Epidermal melanocyte (primary cell): ENCODE data around the gene IRAK2.
"Not testable (repeated sequence)": the region's sequence is repeated elsewhere in the genome, so short reads cannot be mapped to it uniquely, and the experiment has no call there.

ENCODE experiments used
- DNase-seq: peaks from one replicate; pipeline ENCODE4 v3.0.0; 2011; ENCODE audit warnings: low spot score; ENCODE audit not compliant: insufficient read length

Gene IRAK2

GRCh38 chr3:10158555-10158954 is 6.2 kb upstream of the IRAK2 start:
- not testable (repeated sequence) for DNase-seq

GRCh38 chr3:10160346-10160745 is 4.4 kb upstream of the IRAK2 start:
- no peak for DNase-seq

GRCh38 chr3:10160925-10161324 is 3.8 kb upstream of the IRAK2 start:
- no peak for DNase-seq

- DNase-seq, result no peak
Observed at GRCh38 chr3:10162185-10162584, 2.5 kb upstream of the IRAK2 start.

- not testable (repeated sequence) for DNase-seq
Observed at GRCh38 chr3:10164201-10164545, 546 bp upstream of the IRAK2 start.

- DNase-seq, result no peak
Observed at GRCh38 chr3:10166213-10166604, 1.5 kb downstream of the IRAK2 start.

GRCh38 chr3:10169000-10169496 is 4.3 kb downstream of the IRAK2 start:
- DNase-seq, result no peak

GRCh38 chr3:10170915-10171478 is 6.3 kb downstream of the IRAK2 start:
- no peak for DNase-seq

GRCh38 chr3:10173095-10173925 is 8.6 kb downstream of the IRAK2 start:
- no peak for DNase-seq

GRCh38 chr3:10173926-10174435 is 9.3 kb downstream of the IRAK2 start:
- DNase-seq, result no peak

GRCh38 chr3:10175334-10175733 is 10.6 kb downstream of the IRAK2 start:
- not testable (repeated sequence) for DNase-seq

GRCh38 chr3:10176150-10176549 is 11.4 kb downstream of the IRAK2 start:
- not testable (repeated sequence) for DNase-seq

- DNase-seq, result no peak
Observed at GRCh38 chr3:10177737-10178136, 13.0 kb downstream of the IRAK2 start.

GRCh38 chr3:10178892-10179291 is 14.2 kb downstream of the IRAK2 start:
- no peak for DNase-seq

- no peak for DNase-seq
Observed at GRCh38 chr3:10180289-10180688, 15.6 kb downstream of the IRAK2 start.

- no peak for DNase-seq
Observed at GRCh38 chr3:10180738-10181295, 16.1 kb downstream of the IRAK2 start.

- DNase-seq, result no peak
Observed at GRCh38 chr3:10182950-10183349, 18.2 kb downstream of the IRAK2 start.

- no peak for DNase-seq
Observed at GRCh38 chr3:10184250-10184649, 19.5 kb downstream of the IRAK2 start.

GRCh38 chr3:10185804-10186762 is 21.4 kb downstream of the IRAK2 start:
- DNase-seq, result no peak

GRCh38 chr3:10187290-10187876 is 22.7 kb downstream of the IRAK2 start:
- DNase-seq, result no peak

- DNase-seq, result no peak
Observed at GRCh38 chr3:10187944-10188343, 23.2 kb downstream of the IRAK2 start.
